H1 (cell line): Measurements from ENCODE around the gene EIF2B5. TPM values are rescaled to one million over a fixed set of nuclear protein-coding genes. Genes with fewer than 3 reads are reported as not detected.

Source experiments
- CTCF ChIA-PET: fragments of 300-600 bp; sonication (Branson Sonifier 250); formaldehyde crosslinking; loops from one replicate; lab custom pipeline; 2021; ENCODE audit not compliant: partially characterized antibody; lab: Charles Lee
- POLR2A ChIA-PET: fragments of 300-600 bp; sonication (Branson Sonifier 250); formaldehyde crosslinking; loops from one replicate; lab custom pipeline; 2021; ENCODE audit warnings: inconsistent platforms; ENCODE audit not compliant: partially characterized antibody; lab: Charles Lee
- DNase-seq, 2 experiments: peaks; one replicate each; pipeline versions ENCODE4 v3.0.0 to v3.0.0-alpha.2; 2010 to 2022; ENCODE audit warnings: low spot score in 2 of 2, low read depth in 1 of 2, mixed read lengths in 1 of 2
- FAIRE-seq: peaks from 2 replicates; lab custom pipeline; 2011; peaks lifted over from hg19 to GRCh38; lab: Jason Lieb, UNC
- H2AFZ ChIP-seq: 2 replicates; pipeline ENCODE4 v1.8.1; 2012; ENCODE audit warnings: low read length, inconsistent platforms
- H2AK5ac ChIP-seq: 2 replicates; pipeline ENCODE4 v1.6.1; 2013; ENCODE audit warnings: low read depth, low read length
- H2BK120ac ChIP-seq: replicated peaks from 2 replicates; pipeline ENCODE3; 2013; ENCODE audit warnings: low read depth, low read length, inconsistent platforms
- H2BK12ac ChIP-seq: 2 replicates; pipeline ENCODE4 v1.6.1; 2013; ENCODE audit warnings: low read depth, low read length
- H2BK15ac ChIP-seq: 2 replicates; pipeline ENCODE4 v1.6.1; 2013; ENCODE audit warnings: low read length
- H2BK20ac ChIP-seq: 2 replicates; pipeline ENCODE4 v1.6.1; 2013; ENCODE audit warnings: low read length
- H2BK5ac ChIP-seq: 2 replicates; pipeline ENCODE4 v1.6.1; 2013; ENCODE audit warnings: low read depth, low read length
- H3K14ac ChIP-seq: 2 replicates; pipeline ENCODE4 v1.6.1; 2013; ENCODE audit warnings: inconsistent platforms; ENCODE audit not compliant: insufficient read length
- H3K18ac ChIP-seq: 2 replicates; pipeline ENCODE4 v1.6.1; 2013; ENCODE audit warnings: low read length; ENCODE audit errors: extremely low read depth
- H3K23ac ChIP-seq: 2 replicates; pipeline ENCODE4 v1.6.1; 2013; ENCODE audit warnings: inconsistent platforms; ENCODE audit not compliant: insufficient read length
- H3K23me2 ChIP-seq: 2 replicates; pipeline ENCODE4 v1.6.1; 2013; ENCODE audit warnings: low read depth, low read length
- H3K27ac ChIP-seq: 2 replicates; pipeline ENCODE4 v1.6.1; 2011; ENCODE audit warnings: low read depth, low read length, inconsistent platforms
- H3K27me3 ChIP-seq, 4 experiments: replicated peaks in 1 of 4; 1 replicate in 1 of 4; 2 replicates in 3 of 4; pipeline versions ENCODE4 v1.6.1 to v1.8.1; 2011 to 2013; ENCODE audit warnings: low read length in 3 of 4, mild to moderate bottlenecking in 3 of 4, inconsistent platforms in 2 of 4, mixed read lengths in 2 of 4, moderate library complexity in 1 of 4; ENCODE audit not compliant: control insufficient read depth in 3 of 4, insufficient read depth in 3 of 4; ENCODE audit errors: extremely low read depth in 1 of 4
- H3K36me3 ChIP-seq, 4 experiments: 2 replicates each; pipeline versions ENCODE4 v1.6.1 to v1.8.1; 2011 to 2013; ENCODE audit warnings: mild to moderate bottlenecking in 4 of 4, low read length in 3 of 4, moderate library complexity in 2 of 4, control low read depth in 1 of 4, inconsistent platforms in 1 of 4; ENCODE audit not compliant: insufficient read depth in 4 of 4, control insufficient read depth in 2 of 4
- H3K4ac ChIP-seq: replicated peaks from 2 replicates; pipeline ENCODE3; 2013; ENCODE audit warnings: low read length, low read depth, mixed read lengths, inconsistent platforms; ENCODE audit not compliant: insufficient read length
- H3K4me1 ChIP-seq, 4 experiments: replicated peaks in 1 of 4; 1 replicate in 1 of 4; 2 replicates in 3 of 4; pipeline versions ENCODE4 v1.6.1 to v1.8.1; 2011 to 2013; ENCODE audit warnings: low read length in 3 of 4, inconsistent platforms in 2 of 4, mixed read lengths in 1 of 4; ENCODE audit not compliant: insufficient read depth in 4 of 4, control insufficient read depth in 3 of 4
- H3K4me2 ChIP-seq, 2 experiments: 2 replicates each; pipeline versions ENCODE4 v1.6.1 to v1.8.1; 2011 to 2013; ENCODE audit warnings: low read depth in 2 of 2, low read length in 2 of 2, control low read depth in 1 of 2, inconsistent platforms in 1 of 2, mild to moderate bottlenecking in 1 of 2; ENCODE audit not compliant: insufficient read depth in 1 of 2
- H3K4me3 ChIP-seq, 4 experiments: fragments of 200-600, 300-600 bp in 1 of 4; sonication (generic), shearing (Covaris generic), sonication (Bioruptor Twin) in 1 of 4; 2 replicates each; pipeline versions ENCODE4 v1.5.1 to v1.8.1; 2011 to 2016; ENCODE audit warnings: low read length in 4 of 4, low read depth in 3 of 4, control low read depth in 2 of 4, inconsistent platforms in 2 of 4, mild to moderate bottlenecking in 2 of 4, mixed read lengths in 1 of 4, moderate library complexity in 1 of 4; ENCODE audit not compliant: insufficient read depth in 2 of 4; ENCODE audit errors: extremely low read depth in 1 of 4
- H3K56ac ChIP-seq: replicated peaks from 2 replicates; pipeline ENCODE3; 2013; ENCODE audit warnings: low read depth, mild to moderate bottlenecking, mixed read lengths, low read length, inconsistent platforms; ENCODE audit not compliant: insufficient read length
- H3K79me1 ChIP-seq: 2 replicates; pipeline ENCODE4 v1.6.1; 2013; ENCODE audit warnings: low read depth, low read length, control low read depth
- H3K79me2 ChIP-seq, 2 experiments: 2 replicates each; pipeline versions ENCODE4 v1.6.1 to v1.8.1; 2012 to 2013; ENCODE audit warnings: low read length in 2 of 2, mild to moderate bottlenecking in 2 of 2, inconsistent platforms in 1 of 2; ENCODE audit not compliant: insufficient read depth in 2 of 2, control insufficient read depth in 1 of 2
- H3K9ac ChIP-seq, 4 experiments: replicated peaks in 1 of 4; 1 replicate in 1 of 4; 2 replicates in 3 of 4; pipeline versions ENCODE4 v1.6.1 to v1.8.1; 2011 to 2013; ENCODE audit warnings: low read depth in 3 of 4, low read length in 3 of 4, control low read depth in 2 of 4, mild to moderate bottlenecking in 2 of 4, moderate library complexity in 2 of 4, inconsistent platforms in 1 of 4; ENCODE audit errors: extremely low read depth in 1 of 4
- H3K9me3 ChIP-seq, 2 experiments: 2 replicates each; pipeline versions ENCODE4 v1.6.1 to v1.8.1; 2012 to 2013; ENCODE audit warnings: mild to moderate bottlenecking in 2 of 2, moderate library complexity in 2 of 2, control low read depth in 1 of 2, inconsistent platforms in 1 of 2, low read depth in 1 of 2, low read length in 1 of 2, mixed read lengths in 1 of 2; ENCODE audit not compliant: insufficient read depth in 2 of 2
- H4K20me1 ChIP-seq, 2 experiments: replicated peaks in 1 of 2; 2 replicates each; pipeline versions ENCODE3 to v1.8.1; 2011 to 2013; ENCODE audit warnings: inconsistent platforms in 2 of 2, low read length in 2 of 2, mild to moderate bottlenecking in 1 of 2; ENCODE audit not compliant: insufficient read depth in 2 of 2, control insufficient read depth in 1 of 2
- H4K5ac ChIP-seq: 2 replicates; pipeline ENCODE4 v1.6.1; 2013; ENCODE audit warnings: low read length, low read depth, mixed read lengths, inconsistent platforms; ENCODE audit not compliant: insufficient read length
- H4K8ac ChIP-seq: 2 replicates; pipeline ENCODE4 v1.8.0; 2013; ENCODE audit warnings: mild to moderate bottlenecking, moderate library complexity, low read length, inconsistent platforms; ENCODE audit not compliant: insufficient read depth; ENCODE audit errors: extremely low read depth
- H4K91ac ChIP-seq: replicated peaks from 2 replicates; pipeline ENCODE3; 2013; ENCODE audit warnings: low read length, mixed read lengths, inconsistent platforms; ENCODE audit not compliant: insufficient read length
- ATF2 ChIP-seq: IDR thresholded peaks from 2 replicates; pipeline ENCODE4 v1.6.1; 2012; ENCODE audit warnings: low read length, inconsistent platforms
- ATF3 ChIP-seq: IDR thresholded peaks from 2 replicates; pipeline ENCODE4 v1.6.1; 2011; ENCODE audit warnings: low read depth, mild to moderate bottlenecking, low read length; ENCODE audit not compliant: insufficient read depth
- JUN ChIP-seq: IDR thresholded peaks from 2 replicates; pipeline ENCODE4 v1.6.1; 2011; ENCODE audit warnings: low read depth, mild to moderate bottlenecking, improper control_type of control experiment, low read length
- JUND ChIP-seq: IDR thresholded peaks from 2 replicates; pipeline ENCODE4 v1.6.1; 2011; ENCODE audit warnings: mild to moderate bottlenecking, improper control_type of control experiment, low read length
- KDM1A ChIP-seq: fragments of 200-600, 300-600 bp; sonication (generic); IDR thresholded peaks from 2 replicates; pipeline ENCODE4 v1.7.1; 2016; ENCODE audit warnings: mild to moderate bottlenecking, low read length, borderline replicate concordance
- KDM5A ChIP-seq: fragments of 200-600 bp; IDR thresholded peaks from 2 replicates; pipeline ENCODE4 v1.7.1; 2012; ENCODE audit warnings: mild to moderate bottlenecking, low read length, inconsistent platforms, mixed read lengths
- MAFK ChIP-seq: IDR thresholded peaks from 2 replicates; pipeline ENCODE4 v1.6.1; 2012; ENCODE audit warnings: low read depth, mild to moderate bottlenecking, improper control_type of control experiment, low read length
- RBBP5 ChIP-seq: IDR thresholded peaks from 2 replicates; pipeline ENCODE4 v1.7.1; 2012; ENCODE audit warnings: low read depth, mild to moderate bottlenecking, inconsistent platforms, low read length, moderate library complexity, borderline replicate concordance
- RXRA ChIP-seq: IDR thresholded peaks from 2 replicates; pipeline ENCODE4 v1.6.1; 2011; ENCODE audit warnings: low read depth, mild to moderate bottlenecking, low read length, moderate library complexity; ENCODE audit not compliant: insufficient read depth
- SIN3A ChIP-seq, 2 experiments: IDR thresholded peaks in 1 of 2; conservative IDR thresholded peaks in 1 of 2; 2 replicates each; pipeline ENCODE4 v1.6.1; 2011 to 2012; ENCODE audit warnings: low read length in 2 of 2, improper control_type of control experiment in 1 of 2, low read depth in 1 of 2, mild to moderate bottlenecking in 1 of 2
- SIRT6 ChIP-seq: IDR thresholded peaks from one replicate; pipeline ENCODE4 v1.7.1; 2012; ENCODE audit warnings: low read length, inconsistent platforms
- WGBS, 2 experiments: shearing (Covaris generic) in 1 of 2; methylation state at CpG; one replicate each; pipeline versions ENCODE4 v1.1.6 to v1.1.7; 2013 to 2015; ENCODE audit warnings: low lambda C conversion rate in 2 of 2, mixed read lengths in 2 of 2, inconsistent platforms in 1 of 2, low coverage in 1 of 2, missing lambda C conversion rate in 1 of 2; ENCODE audit not compliant: insufficient replicate concordance in 2 of 2, insufficient coverage in 1 of 2, insufficient read length in 1 of 2; ENCODE audit errors: extremely low coverage in 1 of 2, missing lambda C conversion rate in 1 of 2; 5-methylcytosine and 5-hydroxymethylcytosine counted together
- polyA plus RNA-seq, 7 experiments: library from polyadenylated mRNA; depleted of rRNA in 3 of 7; stranded (reverse) in 5 of 7; unstranded in 2 of 7; fragments of >200 nt in 5 of 7; fragments of 200-250 nt in 2 of 7; gene quantifications; 1 replicate in 5 of 7; 2 replicates in 1 of 7; 4 replicates in 1 of 7; pipeline versions ENCODE4 v1.2.1 to v1.2.3, GENCODE V29; 2011 to 2013; ENCODE audit warnings: missing spikeins in 2 of 7, mixed read lengths in 2 of 7
- total RNA-seq: library from RNA; stranded (reverse); fragmentation: NEBNext Ultra II Directional; extraction: Animal tissue kit (Norgen Biotek cat#: 25700); gene quantifications from 2 replicates; pipeline ENCODE4 v1.2.1, GENCODE V29; 2021

Gene EIF2B5
- total and polyA plus RNA-seq, 2 of the 8 experiments (the other 6 are each of a cell fraction or from before 2014, with no cell fraction given): 33.1 to 40.0 TPM

GRCh38 chr3:184181596-184181995, 46.4 kb downstream of the EIF2B5 start:
- POLR2A ChIA-PET: interaction anchor here (0.7 to 3.0 kb wide), 7 partner anchors 9 to 297 kb away, joined by 3 to 9 read pairs (median 4); partner anchors contain the start of genes DVL3 and PARL
- H3K36me3 ChIP-seq: peaks cover 55 to 81% (median 65%) of the 10 kb centered on the region in 4 experiments
- no peak for TF ChIP-seq ATF3
- TF ChIP-seq SIRT6: no peak
- TF ChIP-seq KDM5A: no peak
- TF ChIP-seq ATF2: no peak
- TF ChIP-seq KDM1A: no peak
- no peak for TF ChIP-seq JUND
- no peak for TF ChIP-seq SIN3A (conservative IDR thresholded peaks at IDR 0.05 in 1 of 2, IDR thresholded peaks at IDR 0.05 in 1 of 2; ENCODE audit: low read depth in 1 of 2, low read length in 2 of 2)
- no peak for TF ChIP-seq RXRA
- TF ChIP-seq RBBP5: no peak
- no peak for TF ChIP-seq JUN
- TF ChIP-seq MAFK: no peak

More at GRCh38 chr3:184181596-184181995, 46.4 kb downstream of the EIF2B5 start:
- peaks cover 0 to 21% (median 14%) of the 10 kb centered on the region in 4 experiments; a peak in 6 of 7 replicates for H3K4me1 ChIP-seq
- peaks cover 11% of the 10 kb centered on the region for H3K23me2 ChIP-seq
- H3K23ac ChIP-seq: no peak overlapping the region
- no peak overlapping the region for H2BK20ac ChIP-seq
- H3K18ac ChIP-seq: no peak overlapping the region
- no peak overlapping the region for H2BK12ac ChIP-seq
- H3K27ac ChIP-seq: no peak overlapping the region
- no peak overlapping the region for H2AK5ac ChIP-seq
- H4K20me1 ChIP-seq: peaks cover 0 to 21% of the 10 kb centered on the region in 2 experiments
- no peak overlapping the region for H3K4me2 ChIP-seq
- no peaks in the 10 kb centered on the region for H3K9me3 ChIP-seq
- no peak overlapping the region for H2BK120ac ChIP-seq
- H4K8ac ChIP-seq: no peak overlapping the region; the same call in 1 of the 2 replicates
- no peak overlapping the region for H2BK5ac ChIP-seq
- H3K14ac ChIP-seq: no peak overlapping the region
- CTCF ChIA-PET: interaction anchor here (0.9 to 4.7 kb wide), 7 partner anchors 10 to 108 kb away, joined by 3 to 22 read pairs (median 5); no protein-coding TSS in a partner anchor
- no peak overlapping the region for H2BK15ac ChIP-seq
- H3K4ac ChIP-seq: no peak overlapping the region
- H3K56ac ChIP-seq: no peak overlapping the region
- no peak for FAIRE-seq
- H4K91ac ChIP-seq: no peak overlapping the region
- H3K27me3 ChIP-seq: no peaks in the 10 kb centered on the region
- peaks cover 1 to 26% of the 10 kb centered on the region in 2 experiments; a peak in 3 of 4 replicates for H3K79me2 ChIP-seq
- H2AFZ ChIP-seq: no peak overlapping the region
- WGBS, 2 experiments: 93% methylated on average over 9 of the region's 9 CpGs; no CpG with 5 or more reads in 1 of the 2 experiments
- peaks cover 16% of the 10 kb centered on the region for H3K79me1 ChIP-seq
- no peak overlapping the region for H4K5ac ChIP-seq
- no peak for DNase-seq
- H3K4me3 ChIP-seq: no peak overlapping the region
- H3K9ac ChIP-seq: no peak overlapping the region
